ENCODE results near the gene SLC45A3.

GRCh38 chr1:205616563-205617293 lies 63.6 kb downstream of the SLC45A3 start:
- TF ChIP-seq POLR2A (IDR thresholded peaks at IDR 0.05) (no peak), POLR2AphosphoS5 (IDR thresholded peaks at IDR 0.05; ENCODE audit: insufficient read depth in 1 of 2, low read depth in 1 of 2) (no peak)
